Suprapubic skin (tissue), 3 donors: Measurements from ENCODE around the gene USP6NL.

Experiments used
- CTCF ChIP-seq, 2 donors: fragments of 200-600 bp in 1 of 2; fragments of 450-650 bp in 1 of 2; sonication (generic) in 1 of 2; IDR thresholded peaks; one replicate each; pipeline ENCODE4 v1.5.1; 2016 to 2019; ENCODE audit warnings: antibody characterized with exemption in 2 of 2, mild to moderate bottlenecking in 1 of 2, moderate library complexity in 1 of 2
- EP300 ChIP-seq: sonication (generic); formaldehyde crosslinking; IDR thresholded peaks from one replicate; pipeline ENCODE4 v1.6.1; 2017; ENCODE audit warnings: antibody characterized with exemption

- no peak for TF ChIP-seq CTCF (IDR thresholded peaks at IDR 0.05)
- TF ChIP-seq EP300: no peak
Observed at GRCh38 chr10:11589738-11590137, 21.7 kb downstream of the USP6NL start.
